Neural progenitor cell (in vitro differentiated cells): ENCODE measurements around the gene IRS1. TPM values are rescaled to one million over a fixed set of nuclear protein-coding genes. Genes with fewer than 3 reads are reported as not detected.

Source experiments
- DNase-seq: peaks from one replicate; pipeline ENCODE4 v3.0.0-alpha.2; 2016; ENCODE audit warnings: low spot score
- H2AFZ ChIP-seq: fragments of 200-600 bp; sonication (generic); replicated peaks from 2 replicates; pipeline ENCODE4 v1.6.1; 2016; ENCODE audit warnings: antibody characterized with exemption
- H3F3A ChIP-seq: fragments of 200-600 bp; sonication (generic); 2 replicates; pipeline ENCODE4 v1.6.1; 2016; ENCODE audit warnings: antibody characterized with exemption, low read depth
- H3K27ac ChIP-seq: fragments of 200-600 bp; sonication (generic); 2 replicates; pipeline ENCODE4 v1.5.1; 2016; ENCODE audit warnings: mild to moderate bottlenecking
- H3K27me3 ChIP-seq: fragments of 200-600 bp; sonication (generic); 2 replicates; pipeline ENCODE4 v1.6.1; 2016; ENCODE audit warnings: mild to moderate bottlenecking, moderate library complexity
- H3K36me3 ChIP-seq: fragments of 200-600 bp; sonication (generic); 2 replicates; pipeline ENCODE4 v1.5.1; 2016
- H3K4me1 ChIP-seq: fragments of 200-600 bp; sonication (generic); 2 replicates; pipeline ENCODE4 v1.6.1; 2016; ENCODE audit warnings: mixed run types
- H3K4me2 ChIP-seq: fragments of 200-600 bp; sonication (generic); 2 replicates; pipeline ENCODE4 v1.6.1; 2016
- H3K4me3 ChIP-seq: fragments of 200-600 bp; sonication (generic); 2 replicates; pipeline ENCODE4 v1.5.1; 2016
- H3K79me2 ChIP-seq: fragments of 200-600 bp; sonication (generic); 2 replicates; pipeline ENCODE4 v1.6.1; 2016; ENCODE audit warnings: low read depth
- H3K9ac ChIP-seq: fragments of 200-600 bp; sonication (generic); 2 replicates; pipeline ENCODE4 v1.6.1; 2016
- H3K9me3 ChIP-seq: fragments of 200-600 bp; sonication (generic); 2 replicates; pipeline ENCODE4 v1.5.1; 2016; ENCODE audit warnings: low read depth
- H4K20me1 ChIP-seq: fragments of 200-600 bp; sonication (generic); 2 replicates; pipeline ENCODE4 v1.6.1; 2016; ENCODE audit warnings: low read depth
- H3K27ac Mint-ChIP-seq: 3 replicates; pipeline ENCODE4 v1.8.0; 2021; ENCODE audit warnings: mixed read lengths
- H3K27me3 Mint-ChIP-seq: 2 replicates; pipeline ENCODE4 v1.8.0; 2022; ENCODE audit warnings: low read depth, mild to moderate bottlenecking, inconsistent platforms, moderate library complexity, mixed read lengths; ENCODE audit not compliant: insufficient read depth
- H3K36me3 Mint-ChIP-seq: 3 replicates; pipeline ENCODE4 v1.8.0; 2021; ENCODE audit warnings: mixed read lengths
- H3K4me1 Mint-ChIP-seq: 3 replicates; pipeline ENCODE4 v1.8.0; 2021; ENCODE audit warnings: mixed read lengths
- H3K4me3 Mint-ChIP-seq: 3 replicates; pipeline ENCODE4 v1.8.0; 2021; ENCODE audit warnings: mild to moderate bottlenecking, moderate library complexity, mixed read lengths
- H3K9me3 Mint-ChIP-seq: 3 replicates; pipeline ENCODE4 v1.8.0; 2020; ENCODE audit warnings: mixed read lengths
- CTCF ChIP-seq: fragments of 200-600 bp; sonication (generic); IDR thresholded peaks from 2 replicates; pipeline ENCODE4 v1.5.1; 2017; ENCODE audit warnings: antibody characterized with exemption, mild to moderate bottlenecking
- EZH2 ChIP-seq: fragments of 200-600 bp; sonication (generic); IDR thresholded peaks from 2 replicates; pipeline ENCODE4 v1.6.1; 2017; ENCODE audit warnings: antibody characterized with exemption, mild to moderate bottlenecking, moderate library complexity
- EZH2phosphoT487 ChIP-seq: fragments of 200-600 bp; sonication (generic); IDR thresholded peaks from 2 replicates; pipeline ENCODE4 v1.6.1; 2017; ENCODE audit warnings: antibody characterized with exemption
- total RNA-seq: library from RNA; depleted of rRNA; stranded (reverse); fragments of >200 nt; gene quantifications from 2 replicates; pipeline ENCODE4 v1.2.3, GENCODE V29; 2015; ENCODE audit warnings: low replicate concordance

The IRS1 gene
- total RNA-seq, 1 donor from 2014 or later: 8.4 TPM

- no peak overlapping the region for H3K4me3 Mint-ChIP-seq
- no peaks in the 10 kb centered on the region for H3K4me1 Mint-ChIP-seq
- peak overlapping the region; percentile 63 for H3K27ac Mint-ChIP-seq
- no peak overlapping the region for H3K4me2 ChIP-seq
- no peaks in the 10 kb centered on the region for H3K36me3 ChIP-seq
- no peaks in the 10 kb centered on the region for H3F3A ChIP-seq
- TF ChIP-seq EZH2: no peak
- H3K9ac ChIP-seq: no peak overlapping the region
- no peaks in the 10 kb centered on the region for H3K9me3 Mint-ChIP-seq
- H3K27me3 ChIP-seq: no peaks in the 10 kb centered on the region
- no peak for DNase-seq
- no peak overlapping the region for H2AFZ ChIP-seq
- H3K4me3 ChIP-seq: no peak overlapping the region
- no peaks in the 10 kb centered on the region for H3K79me2 ChIP-seq
- no peaks in the 10 kb centered on the region for H3K9me3 ChIP-seq
- no peaks in the 10 kb centered on the region for H3K36me3 Mint-ChIP-seq
- H3K27ac ChIP-seq: no peak overlapping the region
- no peaks in the 10 kb centered on the region for H3K4me1 ChIP-seq
- peaks cover 2% of the 10 kb centered on the region for H3K27me3 Mint-ChIP-seq
- H4K20me1 ChIP-seq: no peaks in the 10 kb centered on the region
Measured at GRCh38 chr2:226715347-226715990, 84.2 kb downstream of the IRS1 start.

GRCh38 chr2:226712941-226713340, 86.7 kb downstream of the IRS1 start:
- Mint-ChIP-seq H3K27me3 (peaks cover 2% of the 10 kb centered on the region), H3K4me1 (no peaks in the 10 kb centered on the region), H3K36me3 (no peaks in the 10 kb centered on the region), H3K4me3 (no peak overlapping the region), H3K9me3 (no peaks in the 10 kb centered on the region), H3K27ac (no peak overlapping the region)
- H3K9ac ChIP-seq: no peak overlapping the region
- no peaks in the 10 kb centered on the region for H3F3A ChIP-seq
- no peak overlapping the region for H2AFZ ChIP-seq
- no peak for DNase-seq
- no peak overlapping the region for H3K27ac ChIP-seq
- no peaks in the 10 kb centered on the region for H3K79me2 ChIP-seq
- H3K4me3 ChIP-seq: no peak overlapping the region
- no peaks in the 10 kb centered on the region for H3K36me3 ChIP-seq
- H3K27me3 ChIP-seq: no peaks in the 10 kb centered on the region
- H3K9me3 ChIP-seq: no peaks in the 10 kb centered on the region
- H3K4me2 ChIP-seq: no peak overlapping the region
- no peaks in the 10 kb centered on the region for H3K4me1 ChIP-seq
- no peaks in the 10 kb centered on the region for H4K20me1 ChIP-seq
- TF ChIP-seq EZH2: no peak
- TF ChIP-seq CTCF: no peak

- Mint-ChIP-seq H3K9me3 (no peaks in the 10 kb centered on the region), H3K36me3 (no peaks in the 10 kb centered on the region), H3K27ac (no peak overlapping the region), H3K27me3 (peaks cover 2% of the 10 kb centered on the region), H3K4me3 (no peak overlapping the region), H3K4me1 (no peaks in the 10 kb centered on the region)
- no peak overlapping the region for H3K4me2 ChIP-seq
- DNase-seq: no peak
- TF ChIP-seq EZH2phosphoT487 (no peak), CTCF (no peak), EZH2 (no peak)
- no peaks in the 10 kb centered on the region for H3K9me3 ChIP-seq
- no peaks in the 10 kb centered on the region for H3K36me3 ChIP-seq
- no peaks in the 10 kb centered on the region for H3K27me3 ChIP-seq
- H3K4me1 ChIP-seq: no peaks in the 10 kb centered on the region
- H3K27ac ChIP-seq: no peak overlapping the region
- H3F3A ChIP-seq: no peaks in the 10 kb centered on the region
- no peak overlapping the region for H3K9ac ChIP-seq
- H3K4me3 ChIP-seq: no peak overlapping the region
- H4K20me1 ChIP-seq: no peaks in the 10 kb centered on the region
- H2AFZ ChIP-seq: no peak overlapping the region
- no peaks in the 10 kb centered on the region for H3K79me2 ChIP-seq
Measured at GRCh38 chr2:226711606-226712296, 87.9 kb downstream of the IRS1 start.

GRCh38 chr2:226707499-226707898, 92.1 kb downstream of the IRS1 start:
- peaks cover 5% of the 10 kb centered on the region for H3K4me1 Mint-ChIP-seq
- no peak overlapping the region for H3K4me3 Mint-ChIP-seq
- Histone ChIP-seq H4K20me1 (no peaks in the 10 kb centered on the region), H3K4me3 (no peak overlapping the region), H3K36me3 (no peaks in the 10 kb centered on the region), H3K4me2 (no peak overlapping the region), H2AFZ (no peak overlapping the region), H3K79me2 (no peaks in the 10 kb centered on the region), H3K4me1 (no peaks in the 10 kb centered on the region), H3K9me3 (no peaks in the 10 kb centered on the region), H3K9ac (no peak overlapping the region), H3K27me3 (no peaks in the 10 kb centered on the region), H3K27ac (no peak overlapping the region), H3F3A (no peaks in the 10 kb centered on the region)
- H3K9me3 Mint-ChIP-seq: no peaks in the 10 kb centered on the region
- no peaks in the 10 kb centered on the region for H3K36me3 Mint-ChIP-seq
- H3K27me3 Mint-ChIP-seq: no peaks in the 10 kb centered on the region
- H3K27ac Mint-ChIP-seq: no peak overlapping the region
- no peak for DNase-seq
- TF ChIP-seq EZH2phosphoT487: no peak
- no peak for TF ChIP-seq EZH2
- TF ChIP-seq CTCF: no peak
